ENCODE results near the gene PPP2R5E. TPM values are rescaled to one million over a fixed set of nuclear protein-coding genes. Genes with fewer than 3 reads are reported as not detected.
"Not testable (repeated sequence)": the region's sequence is repeated elsewhere in the genome, so short reads cannot be mapped to it uniquely, and the experiment has no call there.

The PPP2R5E gene
- total RNA-seq (2014; rRNA removed; shearing (Covaris generic)) (16.9 and 21.8 TPM in 2 replicates), polyA plus RNA-seq (2016; fragmentation: Nextera tagmentation; extraction: Ambion mirVana) (31.8 and 33.7 TPM in 2 replicates)

DNA sequence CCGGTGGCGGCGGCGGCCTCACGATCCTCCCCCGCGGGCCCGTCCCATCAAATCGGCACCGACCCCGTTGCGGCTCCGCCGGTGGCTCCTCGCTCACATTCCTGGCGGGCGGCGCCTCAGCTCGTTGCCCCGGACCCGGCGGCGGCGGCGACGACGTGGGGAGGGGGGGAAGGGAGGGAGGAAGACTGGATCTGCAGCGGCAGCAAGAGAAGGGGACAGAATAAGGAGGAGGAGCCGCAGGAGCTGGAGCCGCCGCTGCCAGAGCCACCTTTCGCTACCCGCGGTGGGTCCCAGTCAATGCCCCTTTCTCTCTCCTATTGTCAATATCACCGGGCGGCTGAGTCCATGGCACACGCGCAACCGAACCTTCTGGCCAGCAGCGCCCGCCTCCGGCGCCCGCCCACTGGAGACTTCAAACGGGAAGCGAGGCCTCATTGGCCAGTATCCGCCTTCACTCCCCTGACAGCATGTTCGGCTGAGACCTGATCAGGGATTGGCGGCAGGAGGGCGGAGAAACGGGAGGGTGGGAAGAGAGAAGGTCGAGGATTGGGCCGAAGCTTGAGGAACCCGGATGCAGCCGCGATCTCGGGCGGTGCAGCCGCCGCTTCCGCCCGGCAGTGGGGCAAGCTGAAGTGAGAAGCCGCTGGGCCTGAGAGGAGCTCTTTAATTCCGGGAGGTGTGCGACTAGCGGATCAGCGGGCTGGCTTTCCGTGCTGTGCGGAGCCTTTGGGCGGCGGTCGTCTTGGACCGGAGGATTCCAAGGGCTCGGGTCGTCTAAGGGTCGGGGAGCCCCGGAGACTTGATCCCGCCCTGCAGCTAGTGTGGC lies at the start of gene PPP2R5E:
PPP2R5E (minus strand) TSS at position 378 of the 826 bp plus-strand sequence. CDS start 3,692 bp downstream, outside the sequence.
- peak; percentile 99 for DNase-seq
- Histone ChIP-seq H3K36me3 (ENCODE audit: low read depth) (peaks cover 11% of the 10 kb centered on the region), H3K4me2 (ENCODE audit: unreplicated experiment) (peak within 1 kb of the TSS; percentile 95), H3K4me3 (peak within 1 kb of the TSS; percentile 95), H3K79me2 (ENCODE audit: insufficient read depth) (peaks cover 44% of the 10 kb centered on the region), H3K9ac (peak within 1 kb of the TSS; percentile 89), H4K20me1 (ENCODE audit: insufficient read depth) (no peaks in the 10 kb centered on the region), H2AFZ (peak within 1 kb of the TSS; percentile 97), H3K9me2 (ENCODE audit: insufficient read depth) (no peaks in the 10 kb centered on the region), H3K27me3 (replicated peaks; ENCODE audit: insufficient read depth) (no peaks in the 10 kb centered on the region), H3K27ac (peak within 1 kb of the TSS; percentile 68), H3F3A (ENCODE audit: insufficient read depth) (peaks cover 9% of the 10 kb centered on the region), H3K9me3 (ENCODE audit: low read depth) (no peaks in the 10 kb centered on the region), H3K4me1 (ENCODE audit: insufficient read depth) (peaks cover 11% of the 10 kb centered on the region)
- 1% methylated on average over 70 to 78 of the region's 78 CpGs for WGBS, 2 experiments (ENCODE audit: low coverage in 1 of 2, low lambda C conversion rate in 2 of 2, missing lambda C conversion rate in 2 of 2)
- in situ Hi-C loops (cut with MboI): no loop called here
- TF ChIP-seq EZH2 (IDR thresholded peaks at IDR 0.05; ENCODE audit: insufficient read depth, poor library complexity, severe bottlenecking) (no peak), EZH2phosphoT487 (IDR thresholded peaks at IDR 0.05; ENCODE audit: insufficient read depth, low read depth) (no peak)

DNA sequence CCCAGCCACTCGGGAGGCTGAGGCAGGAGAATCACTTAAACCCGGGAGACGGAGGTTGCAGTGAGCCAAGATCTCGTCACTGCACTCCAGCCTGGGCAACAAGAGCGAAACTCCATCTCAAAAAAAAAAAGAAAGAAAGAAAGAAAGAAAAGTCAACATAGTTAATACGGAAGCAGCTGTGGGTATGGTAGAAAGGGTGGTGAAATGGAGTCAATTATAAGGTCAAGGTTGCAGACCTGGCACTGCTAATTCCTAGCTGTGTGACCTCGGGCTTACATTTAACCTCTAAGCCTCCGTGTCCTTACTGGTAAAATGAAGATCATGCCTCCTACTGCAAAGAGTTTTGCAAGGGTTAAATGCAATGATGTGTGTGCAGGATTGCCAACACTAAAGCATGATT lies 39.9 kb upstream of the PPP2R5E start:
- H3K9me2 ChIP-seq (ENCODE audit: insufficient read depth); H3K4me2 ChIP-seq (ENCODE audit: unreplicated experiment); H3K79me2 ChIP-seq (ENCODE audit: insufficient read depth); H3K27me3 ChIP-seq (replicated peaks; ENCODE audit: insufficient read depth); H3K9ac ChIP-seq; H3K9me3 ChIP-seq (ENCODE audit: low read depth); H3F3A ChIP-seq (ENCODE audit: insufficient read depth); H2AFZ ChIP-seq; H3K27ac ChIP-seq; H4K20me1 ChIP-seq (ENCODE audit: insufficient read depth); DNase-seq; H3K36me3 ChIP-seq (ENCODE audit: low read depth); in situ Hi-C loops (cut with MboI); H3K4me3 ChIP-seq; H3K4me1 ChIP-seq (ENCODE audit: insufficient read depth): not testable (repeated sequence)
- 80 to 81% methylated on average over 8 of the region's 8 CpGs for WGBS, 2 experiments (ENCODE audit: low coverage in 1 of 2, low lambda C conversion rate in 2 of 2, missing lambda C conversion rate in 2 of 2)

- Histone ChIP-seq H2AFZ (no peak overlapping the region), H3K4me1 (ENCODE audit: insufficient read depth) (no peaks in the 10 kb centered on the region; the same call in 1 of the 2 replicates)
- in situ Hi-C loops (cut with MboI): no loop called here
Observed at GRCh38 chr14:63581491-63581890, 38.3 kb upstream of the PPP2R5E start.

DNA sequence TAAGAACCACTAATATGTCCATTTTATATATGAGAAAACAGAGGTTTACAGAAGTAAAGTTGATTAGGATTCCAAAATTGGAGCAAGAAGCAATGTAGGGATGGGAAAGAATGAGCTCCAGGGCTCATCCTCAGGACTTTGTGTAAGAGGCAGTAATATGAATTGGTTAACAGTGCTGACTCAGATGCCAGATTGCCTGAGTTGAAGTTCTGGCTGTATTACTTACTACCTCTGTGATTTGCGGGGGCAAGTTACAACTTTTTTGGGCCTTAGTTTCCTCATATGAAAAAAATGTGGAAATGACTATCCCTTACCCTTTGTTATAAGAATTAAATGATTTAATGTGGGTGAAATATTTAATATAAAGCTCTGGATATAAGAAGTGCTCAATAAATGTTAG lies 35.1 kb upstream of the PPP2R5E start:
- Histone ChIP-seq H3K36me3 (ENCODE audit: low read depth) (no peaks in the 10 kb centered on the region), H3K9me2 (ENCODE audit: insufficient read depth) (no peaks in the 10 kb centered on the region), H3K9ac (no peak overlapping the region), H3K4me2 (ENCODE audit: unreplicated experiment) (no peak overlapping the region), H3K9me3 (ENCODE audit: low read depth) (no peaks in the 10 kb centered on the region), H3F3A (ENCODE audit: insufficient read depth) (no peaks in the 10 kb centered on the region), H3K27me3 (replicated peaks; ENCODE audit: insufficient read depth) (no peaks in the 10 kb centered on the region), H4K20me1 (ENCODE audit: insufficient read depth) (no peaks in the 10 kb centered on the region), H3K79me2 (ENCODE audit: insufficient read depth) (no peaks in the 10 kb centered on the region), H2AFZ (no peak overlapping the region), H3K4me3 (no peak overlapping the region), H3K4me1 (ENCODE audit: insufficient read depth) (no peaks in the 10 kb centered on the region; the same call in 1 of the 2 replicates), H3K27ac (no peak overlapping the region)
- peak; percentile 26 for DNase-seq
- in situ Hi-C loops (cut with MboI): no loop called here
- 100% methylated on average over 1 of the region's 1 CpG for WGBS, 2 experiments (ENCODE audit: low coverage in 1 of 2, low lambda C conversion rate in 2 of 2, missing lambda C conversion rate in 2 of 2)
- TF ChIP-seq EZH2phosphoT487 (IDR thresholded peaks at IDR 0.05; ENCODE audit: insufficient read depth, low read depth) (no peak), EZH2 (IDR thresholded peaks at IDR 0.05; ENCODE audit: insufficient read depth, poor library complexity, severe bottlenecking) (no peak)

More at GRCh38 chr14:63581491-63581890, 38.3 kb upstream of the PPP2R5E start:
- WGBS, 2 experiments (ENCODE audit: low coverage in 1 of 2, low lambda C conversion rate in 2 of 2, missing lambda C conversion rate in 2 of 2): 7 to 11% methylated on average over 4 of the region's 4 CpGs
- H3K36me3 ChIP-seq (ENCODE audit: low read depth): no peaks in the 10 kb centered on the region
- H3F3A ChIP-seq (ENCODE audit: insufficient read depth): no peaks in the 10 kb centered on the region
- H3K4me3 ChIP-seq: no peak overlapping the region
- no peak overlapping the region for H3K27ac ChIP-seq
- no peaks in the 10 kb centered on the region for H3K9me2 ChIP-seq (ENCODE audit: insufficient read depth)
- no peaks in the 10 kb centered on the region for H3K9me3 ChIP-seq (ENCODE audit: low read depth)
- no peak overlapping the region for H3K9ac ChIP-seq
- H3K27me3 ChIP-seq (replicated peaks; ENCODE audit: insufficient read depth): no peaks in the 10 kb centered on the region
- DNase-seq: no peak
- H3K79me2 ChIP-seq (ENCODE audit: insufficient read depth): no peaks in the 10 kb centered on the region
- H4K20me1 ChIP-seq (ENCODE audit: insufficient read depth): no peaks in the 10 kb centered on the region
- TF ChIP-seq EZH2phosphoT487 (IDR thresholded peaks at IDR 0.05; ENCODE audit: insufficient read depth, low read depth) (no peak), EZH2 (IDR thresholded peaks at IDR 0.05; ENCODE audit: insufficient read depth, poor library complexity, severe bottlenecking) (no peak)
- no peak overlapping the region for H3K4me2 ChIP-seq (ENCODE audit: unreplicated experiment)

Measured in GM23248 (cell line).